CMK (cell line): ENCODE data around the gene CCDC159.
"Not testable (repeated sequence)": the region's sequence is repeated elsewhere in the genome, so short reads cannot be mapped to it uniquely, and the experiment has no call there.

Experiments
- DNase-seq: peaks from one replicate; pipeline ENCODE4 v3.0.0-alpha.2; 2010; ENCODE audit warnings: low read depth

Gene CCDC159

DNA sequence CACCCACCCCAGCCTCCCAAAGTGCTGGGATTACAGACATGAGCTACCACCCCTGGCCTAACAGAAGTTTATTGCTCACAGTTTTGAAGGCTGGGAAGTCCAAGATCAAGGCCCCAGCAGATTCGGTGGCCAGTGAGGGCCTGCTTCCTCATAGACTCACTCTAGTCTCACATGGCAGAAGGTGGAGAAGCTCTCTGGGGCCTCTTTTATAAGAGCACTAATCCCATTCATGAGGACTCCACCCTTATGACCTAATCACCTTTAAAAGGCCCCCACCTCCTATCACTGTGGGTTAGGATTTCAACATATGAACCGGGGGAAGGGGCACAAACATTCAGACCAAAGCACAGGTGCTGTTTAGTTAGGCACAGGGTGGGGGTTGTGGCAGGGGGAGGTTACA, 21.2 kb downstream of the CCDC159 start:
- DNase-seq = no peak

- DNase-seq = no peak
Measured at GRCh38 chr19:11370744-11371143, 24.4 kb downstream of the CCDC159 start.

- no peak for DNase-seq
Measured at GRCh38 chr19:11373166-11373884, 27.0 kb downstream of the CCDC159 start.

DNA sequence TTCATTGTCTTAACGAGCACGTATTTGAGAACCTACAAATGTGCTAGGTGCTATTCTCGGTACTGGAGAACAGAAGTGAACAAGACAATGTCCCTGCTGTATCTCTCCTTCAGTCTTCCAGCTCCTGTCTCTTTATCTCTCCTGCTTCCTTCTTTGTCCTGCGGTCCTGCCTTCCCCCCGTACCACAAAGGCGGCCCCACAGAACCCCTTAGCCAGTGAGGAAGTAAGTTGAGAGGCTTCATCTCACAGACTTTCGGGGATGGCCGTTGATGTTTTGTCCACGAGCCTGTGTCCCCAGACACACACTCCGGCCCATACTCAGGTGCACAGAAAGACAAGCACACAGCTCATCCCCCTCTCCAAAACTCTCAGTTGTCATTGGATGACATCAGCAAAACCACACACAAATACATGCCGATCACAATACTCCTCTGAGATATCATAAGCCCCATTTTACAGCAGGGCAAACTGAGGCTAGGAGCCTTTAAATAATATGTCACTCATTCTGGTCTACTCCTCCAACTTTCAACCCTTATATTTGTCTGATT, 27.6 kb downstream of the CCDC159 start:
- no peak for DNase-seq

GRCh38 chr19:11374433-11375142, 28.3 kb downstream of the CCDC159 start, which contains the start of gene SWSAP1:
Gene SWSAP1, plus strand, starts transcription at chr19:11374666. Its CDS starts 15 bp downstream, at chr19:11374681.
- DNase-seq = peak; percentile 99

- DNase-seq = no peak
Measured at GRCh38 chr19:11375143-11375948, 29.0 kb downstream of the CCDC159 start.

GRCh38 chr19:11377237-11377636, 30.9 kb downstream of the CCDC159 start:
- DNase-seq = no peak

DNA sequence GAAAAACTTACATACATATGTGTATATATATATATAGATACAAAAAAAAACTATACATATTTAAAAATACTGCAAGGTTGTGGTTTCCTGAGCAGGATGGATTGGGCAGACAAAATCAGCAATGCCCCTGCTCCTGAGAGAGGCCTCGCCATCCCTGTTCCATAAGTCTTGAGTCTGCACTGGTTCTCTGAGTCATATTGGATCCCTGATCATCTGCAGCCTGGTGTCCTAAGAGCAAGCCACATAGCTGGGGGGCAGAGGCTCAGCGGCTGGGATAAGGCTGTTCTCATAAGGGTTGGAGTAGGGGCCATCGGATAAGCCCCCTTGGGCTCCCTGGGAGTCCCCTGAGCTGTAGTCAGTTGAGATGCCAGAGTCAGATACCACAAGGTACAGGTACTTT, 31.4 kb downstream of the CCDC159 start:
- no peak for DNase-seq

GRCh38 chr19:11378319-11379189, 32.2 kb downstream of the CCDC159 start:
- DNase-seq = no peak

- DNase-seq = not testable (repeated sequence)
Measured at GRCh38 chr19:11379269-11379845, 33.0 kb downstream of the CCDC159 start.

DNA sequence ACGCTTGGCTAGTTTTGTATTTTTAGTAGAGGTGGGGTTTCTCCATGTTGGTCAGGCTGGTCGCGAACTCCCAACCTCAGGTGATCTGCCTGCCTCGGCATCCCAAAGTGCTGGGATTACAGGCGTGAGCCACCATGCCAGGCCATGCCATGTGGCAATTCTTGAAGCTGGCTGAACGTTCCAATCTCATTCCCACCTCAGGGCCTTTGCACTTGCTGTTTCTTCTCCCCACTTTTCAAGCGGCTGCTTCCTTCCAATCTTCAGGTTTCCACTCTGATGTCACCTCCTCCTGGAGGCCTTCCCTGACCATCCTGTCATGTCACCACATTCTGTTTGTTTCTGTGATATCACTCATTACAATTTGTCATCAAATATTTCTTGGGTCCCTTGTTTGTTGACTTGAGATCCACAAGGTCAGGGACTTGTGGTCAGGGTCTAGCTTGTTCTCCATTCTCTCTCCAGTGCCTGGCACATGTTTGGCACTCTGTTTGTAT, 33.6 kb downstream of the CCDC159 start:
- DNase-seq = no peak

GRCh38 chr19:11380653-11381537, 34.6 kb downstream of the CCDC159 start:
- peak; percentile 92 for DNase-seq

GRCh38 chr19:11382898-11383705, 36.8 kb downstream of the CCDC159 start:
- peak; percentile 84 for DNase-seq

- no peak for DNase-seq
Measured at GRCh38 chr19:11383706-11384048, 37.4 kb downstream of the CCDC159 start.

GRCh38 chr19:11384778-11385129, 38.4 kb downstream of the CCDC159 start:
- DNase-seq = no peak

DNA sequence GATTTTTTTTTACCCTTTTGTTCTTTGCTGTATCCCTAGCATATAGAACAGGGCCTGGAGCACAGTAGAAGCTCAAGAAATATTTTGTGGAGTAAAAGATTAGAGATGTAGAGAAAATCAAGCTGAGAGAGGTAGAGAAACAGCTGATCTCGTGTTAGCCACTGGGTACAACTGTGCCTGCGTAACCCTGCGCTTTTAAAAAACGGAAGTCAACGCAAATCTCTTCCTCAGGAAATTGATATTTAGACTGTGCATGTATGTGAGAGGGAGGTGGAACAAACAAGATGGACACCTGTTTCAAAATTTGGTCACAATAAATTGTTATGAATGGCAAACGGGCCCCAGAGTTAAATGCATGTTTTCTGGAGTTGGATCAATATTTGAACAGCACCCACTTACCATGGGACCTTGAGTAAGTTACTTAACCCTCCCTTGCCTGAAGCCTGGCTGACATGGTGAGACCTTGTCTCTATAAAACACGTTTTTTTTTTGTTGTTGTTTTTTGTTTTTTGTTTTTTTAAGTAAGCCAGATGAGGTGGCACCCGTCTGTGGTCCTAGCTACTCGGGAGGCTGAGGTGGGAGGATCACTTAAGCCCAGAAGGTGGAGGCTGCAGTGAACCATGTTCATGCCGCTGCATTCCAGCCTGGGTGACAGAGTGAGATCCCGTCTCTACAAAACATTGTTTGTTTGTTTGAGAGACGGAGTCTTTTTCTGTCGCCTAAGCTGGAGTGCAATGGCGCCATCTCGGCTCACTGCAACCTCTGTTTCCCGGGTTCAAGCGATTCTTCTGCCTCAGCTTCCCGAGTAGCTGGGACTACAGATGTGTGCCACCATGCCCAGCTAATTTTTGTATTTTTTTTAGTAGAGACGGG, 41.1 kb downstream of the CCDC159 start:
- DNase-seq = no peak

DNA sequence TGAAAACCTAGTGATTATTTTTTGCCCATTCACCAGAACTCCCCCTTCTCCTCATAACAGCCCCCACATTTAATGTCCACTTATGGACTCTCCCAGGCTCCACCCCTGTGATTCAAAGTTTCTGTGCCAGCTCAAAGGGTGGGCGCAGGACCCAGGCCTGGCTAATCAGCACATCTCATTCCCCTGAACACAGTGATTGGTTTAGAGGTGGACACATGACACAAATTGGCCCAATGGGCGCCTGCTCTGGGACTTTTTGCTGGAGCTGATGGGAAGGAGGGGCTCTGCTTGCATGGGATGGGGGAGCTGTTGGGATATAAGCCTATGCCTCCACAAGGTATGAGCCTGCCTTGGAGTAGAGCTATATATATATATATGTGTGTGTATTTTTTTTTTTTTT, 44.0 kb downstream of the CCDC159 start:
- no peak for DNase-seq
